GM23248 (cell line): ENCODE measurements around the gene DPP9. TPM values are rescaled to one million over a fixed set of nuclear protein-coding genes. Genes with fewer than 3 reads are reported as not detected.

ENCODE experiments used
- DNase-seq: peaks from one replicate; pipeline ENCODE4 v3.0.0-alpha.2; 2015
- H2AFZ ChIP-seq: fragments of 200-600 bp; sonication (generic); 2 replicates; pipeline ENCODE4 v1.6.1; 2016; ENCODE audit warnings: antibody characterized with exemption
- H3F3A ChIP-seq: fragments of 200-600 bp; sonication (generic); 2 replicates; pipeline ENCODE4 v1.6.1; 2016; ENCODE audit warnings: mild to moderate bottlenecking, antibody characterized with exemption, mixed run types; ENCODE audit not compliant: insufficient read depth
- H3K27ac ChIP-seq: fragments of 200-600 bp; sonication (generic); 2 replicates; pipeline ENCODE4 v1.5.1; 2016; ENCODE audit warnings: mild to moderate bottlenecking
- H3K27me3 ChIP-seq: fragments of 200-600 bp; sonication (generic); replicated peaks from 2 replicates; pipeline ENCODE4 v1.6.1; 2016; ENCODE audit warnings: mild to moderate bottlenecking; ENCODE audit not compliant: insufficient read depth
- H3K36me3 ChIP-seq: fragments of 200-600 bp; sonication (generic); 2 replicates; pipeline ENCODE4 v1.6.1; 2016; ENCODE audit warnings: low read depth, mild to moderate bottlenecking
- H3K4me1 ChIP-seq: fragments of 200-600 bp; sonication (generic); 2 replicates; pipeline ENCODE4 v1.6.1; 2016; ENCODE audit warnings: mild to moderate bottlenecking; ENCODE audit not compliant: insufficient read depth
- H3K4me2 ChIP-seq: fragments of 200-600 bp; sonication (generic); one replicate; pipeline ENCODE4 v1.6.1; 2016; ENCODE audit warnings: mild to moderate bottlenecking; ENCODE audit not compliant: unreplicated experiment
- H3K4me3 ChIP-seq: fragments of 200-600 bp; sonication (generic); 2 replicates; pipeline ENCODE4 v1.5.1; 2016; ENCODE audit warnings: mild to moderate bottlenecking
- H3K79me2 ChIP-seq: fragments of 200-600 bp; sonication (generic); 2 replicates; pipeline ENCODE4 v1.6.1; 2016; ENCODE audit warnings: mild to moderate bottlenecking; ENCODE audit not compliant: insufficient read depth
- H3K9ac ChIP-seq: fragments of 200-600 bp; sonication (generic); 2 replicates; pipeline ENCODE4 v1.6.1; 2016; ENCODE audit warnings: mild to moderate bottlenecking
- H3K9me2 ChIP-seq: fragments of 200-600 bp; sonication (generic); 2 replicates; pipeline ENCODE4 v1.6.1; 2016; ENCODE audit warnings: mixed run types, mild to moderate bottlenecking, moderate library complexity; ENCODE audit not compliant: insufficient read depth
- H3K9me3 ChIP-seq: fragments of 200-600 bp; sonication (generic); one replicate; pipeline ENCODE4 v1.6.1; 2017; ENCODE audit warnings: low read depth
- H4K20me1 ChIP-seq: fragments of 200-600 bp; sonication (generic); 2 replicates; pipeline ENCODE4 v1.6.0; 2016; ENCODE audit not compliant: insufficient read depth
- EZH2 ChIP-seq: fragments of 200-600 bp; sonication (generic); IDR thresholded peaks from 2 replicates; pipeline ENCODE4 v1.6.1; 2018; ENCODE audit warnings: antibody characterized with exemption, mild to moderate bottlenecking; ENCODE audit not compliant: insufficient read depth, poor library complexity, severe bottlenecking
- EZH2phosphoT487 ChIP-seq: fragments of 200-600 bp; sonication (generic); IDR thresholded peaks from 2 replicates; pipeline ENCODE4 v1.6.1; 2018; ENCODE audit warnings: antibody characterized with exemption, moderate library complexity, mild to moderate bottlenecking, low read depth; ENCODE audit not compliant: insufficient read depth
- WGBS, 2 experiments: methylation state at CpG; one replicate each; pipeline ENCODE4 v1.1.6; 2015 to 2017; ENCODE audit warnings: low lambda C conversion rate in 2 of 2, low coverage in 1 of 2; ENCODE audit errors: missing lambda C conversion rate in 2 of 2; 5-methylcytosine and 5-hydroxymethylcytosine counted together
- in situ Hi-C: fragments of 300-500 bp; cut with MboI; formaldehyde crosslinking; loops from 2 replicates; pipeline ENCODE4 v1.15.0; 2020
- polyA plus RNA-seq: library from polyadenylated mRNA; unstranded; fragments of >200 nt; fragmentation: Nextera tagmentation; extraction: Ambion mirVana; gene quantifications from 2 replicates; pipeline ENCODE4 v1.2.1, GENCODE V29; 2016
- total RNA-seq: library from RNA; depleted of rRNA; stranded (reverse); fragments of >200 nt; shearing (Covaris generic); gene quantifications from 2 replicates; pipeline ENCODE4 v1.2.3, GENCODE V29; 2014

Gene DPP9
- total and polyA plus RNA-seq, 2 experiments from 2014 or later: 33.0 to 50.3 TPM

GRCh38 chr19:4728871-4729270 is 5.2 kb upstream of the DPP9 start:
- in situ Hi-C loops: no loop called here
- Histone ChIP-seq H3F3A (peaks cover 13% of the 10 kb centered on the region), H3K9me2 (no peaks in the 10 kb centered on the region), H3K27me3 (no peaks in the 10 kb centered on the region), H3K4me3 (no peak overlapping the region), H3K4me1 (no peaks in the 10 kb centered on the region), H3K27ac (no peak overlapping the region), H3K9me3 (no peaks in the 10 kb centered on the region), H4K20me1 (no peaks in the 10 kb centered on the region), H3K36me3 (no peaks in the 10 kb centered on the region), H3K79me2 (no peaks in the 10 kb centered on the region), H2AFZ (no peak overlapping the region), H3K9ac (no peak overlapping the region), H3K4me2 (no peak overlapping the region)
- WGBS, 2 experiments: 67 to 71% methylated on average over 10 of the region's 10 CpGs
- DNase-seq: no peak
- TF ChIP-seq EZH2: no peak
- no peak for TF ChIP-seq EZH2phosphoT487

DNA sequence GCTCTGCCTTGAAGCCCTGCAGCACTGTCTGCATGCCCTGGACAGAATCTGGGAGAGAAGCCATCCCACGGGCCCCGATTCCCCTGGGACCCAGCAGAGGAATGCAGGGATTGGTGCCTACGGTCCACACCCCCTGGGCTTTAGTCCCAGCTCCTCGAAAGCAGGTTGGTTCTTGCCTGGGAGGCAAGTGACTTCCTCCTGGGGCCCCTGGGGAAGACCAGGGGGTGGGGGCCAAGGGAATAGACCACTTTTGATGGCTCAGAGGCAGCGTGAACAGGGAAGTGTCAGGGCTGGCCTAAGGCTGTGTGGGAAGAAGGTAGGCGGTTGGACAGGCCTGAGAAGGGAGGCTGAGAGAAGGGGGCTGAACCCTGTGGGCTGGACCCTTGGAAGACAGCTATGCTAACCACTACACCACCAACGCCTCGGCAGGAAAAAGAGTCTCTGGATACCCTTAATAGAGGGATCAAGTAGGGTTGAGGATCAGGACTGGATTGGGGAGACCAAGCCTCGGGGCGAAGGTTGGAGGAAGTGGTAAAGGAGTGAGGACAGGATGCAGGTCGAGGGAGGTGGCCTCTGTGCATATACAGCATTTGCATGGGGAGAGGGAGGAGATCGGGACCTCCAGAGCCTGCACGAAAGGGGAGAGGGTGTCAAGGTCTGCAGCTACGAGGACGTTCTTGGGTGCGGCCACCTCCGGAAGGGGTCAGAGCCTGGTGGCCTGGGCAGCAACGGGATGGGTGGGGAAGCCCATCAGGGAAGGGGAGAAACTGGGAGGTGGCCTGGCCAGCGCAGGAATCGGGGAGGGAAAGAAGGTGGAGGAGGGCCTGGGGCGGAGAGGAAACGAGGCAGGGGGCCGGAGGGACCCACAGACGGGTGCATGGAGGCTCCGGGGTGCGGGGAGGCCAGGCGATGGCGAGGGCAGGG is 709 bp downstream of the DPP9 start:
- in situ Hi-C loops: no loop called here

DNA sequence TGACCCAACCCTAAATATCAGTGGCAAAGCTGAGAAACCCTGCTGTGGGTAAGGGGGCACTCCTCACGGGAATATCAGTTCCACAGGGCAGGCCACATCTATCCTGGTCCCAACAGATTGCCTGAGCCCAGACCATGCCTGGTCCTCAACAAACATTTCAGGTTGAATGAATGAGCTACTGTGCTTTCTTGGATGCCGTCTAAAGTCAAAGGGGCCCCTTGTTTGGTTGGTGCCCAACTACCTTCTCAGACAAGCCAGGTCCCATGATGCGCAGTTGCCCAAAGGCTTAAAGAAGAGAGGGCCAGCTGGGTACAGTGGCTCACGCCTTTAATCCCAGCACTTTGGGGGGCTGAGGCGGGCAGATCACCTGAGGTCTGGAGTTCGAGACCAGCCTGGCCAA is 2.4 kb downstream of the DPP9 start:
- Histone ChIP-seq H3K9ac (no peak overlapping the region), H3K36me3 (peaks cover 13% of the 10 kb centered on the region; the same call in 1 of the 2 replicates), H3K4me1 (peaks cover 9% of the 10 kb centered on the region; the same call in 1 of the 2 replicates), H4K20me1 (no peaks in the 10 kb centered on the region), H2AFZ (no peak overlapping the region), H3K4me3 (no peak overlapping the region), H3F3A (peaks cover 13% of the 10 kb centered on the region), H3K79me2 (peaks cover 40% of the 10 kb centered on the region), H3K27ac (no peak overlapping the region), H3K9me2 (no peaks in the 10 kb centered on the region), H3K4me2 (no peak overlapping the region), H3K9me3 (no peaks in the 10 kb centered on the region), H3K27me3 (no peaks in the 10 kb centered on the region)
- in situ Hi-C loops: no loop called here
- TF ChIP-seq EZH2phosphoT487: no peak
- no peak for TF ChIP-seq EZH2
- WGBS, 2 experiments: 83 to 85% methylated on average over 6 of the region's 6 CpGs
- no peak for DNase-seq

More for the DNA sequence above, 709 bp downstream of the DPP9 start:
- peak overlapping the region; percentile 41 for H3K27ac ChIP-seq
- no peaks in the 10 kb centered on the region for H3K9me3 ChIP-seq
- H3K79me2 ChIP-seq: peaks cover 40% of the 10 kb centered on the region
- WGBS, 2 experiments: 2% methylated on average over 18 to 28 of the region's 28 CpGs
- peak overlapping the region; percentile 94 for H3K4me3 ChIP-seq
- peak overlapping the region; percentile 88 for H3K9ac ChIP-seq
- H3K9me2 ChIP-seq: no peaks in the 10 kb centered on the region
- peak overlapping the region; percentile 65 for H2AFZ ChIP-seq
- peaks cover 8% of the 10 kb centered on the region; the same call in 1 of the 2 replicates for H3K36me3 ChIP-seq
- H3K4me1 ChIP-seq: peaks cover 9% of the 10 kb centered on the region; the same call in 1 of the 2 replicates
- no peaks in the 10 kb centered on the region for H4K20me1 ChIP-seq
- DNase-seq: peak; percentile 87
- no peaks in the 10 kb centered on the region for H3K27me3 ChIP-seq
- peak overlapping the region; percentile 92 for H3K4me2 ChIP-seq
- TF ChIP-seq EZH2 (no peak), EZH2phosphoT487 (no peak)
- peaks cover 13% of the 10 kb centered on the region for H3F3A ChIP-seq

DNA sequence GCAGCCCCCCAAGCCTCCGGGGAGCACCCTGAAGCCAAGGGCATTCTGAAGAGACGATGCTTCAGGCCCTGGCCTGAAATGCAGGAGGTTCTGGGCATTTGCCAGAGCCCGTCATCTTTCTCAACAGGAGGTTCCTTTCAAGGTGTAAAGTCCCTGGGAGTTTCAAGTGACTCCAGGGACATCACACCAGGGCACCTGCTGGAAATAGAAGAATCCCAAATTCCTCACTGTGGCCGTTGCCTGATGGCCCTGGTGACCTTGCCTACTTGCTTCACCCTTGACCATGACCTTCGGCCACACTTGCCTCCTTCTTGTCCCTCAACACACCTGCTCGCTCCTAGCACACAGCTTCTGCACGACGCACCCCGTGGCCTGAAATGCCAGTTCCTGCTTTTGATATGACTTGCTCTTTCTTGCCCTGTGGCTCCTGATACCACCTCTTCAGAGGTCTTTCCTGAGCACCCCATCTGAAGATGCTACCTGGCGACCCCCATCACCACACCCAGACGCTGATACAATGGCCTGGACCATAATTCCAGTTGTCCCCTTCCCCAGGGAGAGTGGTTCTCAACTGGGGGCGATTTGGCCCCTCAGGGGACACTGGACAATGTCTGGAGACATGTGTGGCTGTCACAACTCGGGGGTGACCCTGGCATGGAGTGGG is 3.5 kb downstream of the DPP9 start:
- Histone ChIP-seq H3K9me2 (no peaks in the 10 kb centered on the region), H3K27me3 (no peaks in the 10 kb centered on the region), H3K36me3 (peaks cover 13% of the 10 kb centered on the region; the same call in 1 of the 2 replicates), H3K27ac (no peak overlapping the region), H3K4me1 (peaks cover 9% of the 10 kb centered on the region; the same call in 1 of the 2 replicates), H4K20me1 (no peaks in the 10 kb centered on the region), H3K4me3 (no peak overlapping the region), H3K9me3 (no peaks in the 10 kb centered on the region), H3F3A (peaks cover 6% of the 10 kb centered on the region), H3K4me2 (no peak overlapping the region), H2AFZ (no peak overlapping the region), H3K9ac (no peak overlapping the region), H3K79me2 (peaks cover 40% of the 10 kb centered on the region)
- 83% methylated on average over 12 to 13 of the region's 13 CpGs for WGBS, 2 experiments
- in situ Hi-C loops: no loop called here
- no peak for TF ChIP-seq EZH2
- no peak for DNase-seq
